Small intestine (tissue), 16 donors: ENCODE results near the gene OR10K2. TPM values are rescaled to one million over a fixed set of nuclear protein-coding genes. Genes with fewer than 3 reads are reported as not detected.

ENCODE experiments used
- DNase-seq, 2 donors: peaks; one replicate each; pipeline versions ENCODE4 v3.0.0 to v3.0.0-alpha.2; 2013
- FAIRE-seq: peaks from 2 replicates; lab custom pipeline; 2012; peaks lifted over from hg19 to GRCh38; lab: Jason Lieb, UNC
- H3K27ac ChIP-seq, 3 donors: one replicate each; pipeline ENCODE4 v1.5.1; 2013; ENCODE audit warnings: low read length in 2 of 3, mild to moderate bottlenecking in 2 of 3, control low read depth in 1 of 3, inconsistent platforms in 1 of 3, low read depth in 1 of 3, moderate library complexity in 1 of 3
- H3K27me3 ChIP-seq, 3 donors: one replicate each; pipeline ENCODE4 v1.6.1; 2013; ENCODE audit warnings: low read length in 3 of 3, inconsistent platforms in 1 of 3; ENCODE audit not compliant: control insufficient read depth in 3 of 3, insufficient read depth in 3 of 3
- H3K36me3 ChIP-seq, 3 donors: one replicate each; pipeline ENCODE4 v1.6.1; 2013; ENCODE audit warnings: low read length in 3 of 3, inconsistent platforms in 1 of 3, low read depth in 1 of 3, mild to moderate bottlenecking in 1 of 3, moderate library complexity in 1 of 3; ENCODE audit not compliant: control insufficient read depth in 3 of 3, insufficient read depth in 2 of 3
- H3K4me1 ChIP-seq, 3 donors: one replicate each; pipeline ENCODE4 v1.6.1; 2013; ENCODE audit warnings: low read length in 2 of 3, inconsistent platforms in 1 of 3, low read depth in 1 of 3, mild to moderate bottlenecking in 1 of 3, moderate library complexity in 1 of 3; ENCODE audit not compliant: control insufficient read depth in 3 of 3, insufficient read depth in 2 of 3
- H3K4me3 ChIP-seq, 3 donors: one replicate each; pipeline ENCODE4 v1.5.1; 2013; ENCODE audit warnings: low read length in 3 of 3, control low read depth in 1 of 3, inconsistent platforms in 1 of 3, low read depth in 1 of 3, mild to moderate bottlenecking in 1 of 3, moderate library complexity in 1 of 3
- H3K9me3 ChIP-seq, 2 donors: one replicate each; pipeline ENCODE4 v1.6.1; 2013; ENCODE audit warnings: low read depth in 1 of 2, low read length in 1 of 2; ENCODE audit not compliant: control insufficient read depth in 2 of 2, insufficient read depth in 1 of 2
- WGBS, 3 donors: extraction: QIAGEN DNeasy Blood & Tissue Kit; methylation state at CpG; one replicate each; pipeline ENCODE4 v1.1.7; 2013; 5-methylcytosine and 5-hydroxymethylcytosine counted together
- long read RNA-seq, 10 donors: transcript quantifications; one replicate each; lab custom pipeline, GENCODE V29; 2026
- polyA plus RNA-seq, 4 donors: library from polyadenylated mRNA; stranded (reverse) in 3 of 4; unstranded in 1 of 4; fragments of 200-250 nt in 3 of 4; fragments of 120-200 nt in 1 of 4; gene quantifications; one replicate each; pipeline versions ENCODE4 v1.2.1 to v1.2.3, GENCODE V29; 2013
- donor health status: healthy with polysubstance abuse.
- donor health status: control.
- donor health status: control.
- donor health status: Bipolar disorder and iron deficiency.
- donor health status: healthy.

Gene OR10K2, protein sequence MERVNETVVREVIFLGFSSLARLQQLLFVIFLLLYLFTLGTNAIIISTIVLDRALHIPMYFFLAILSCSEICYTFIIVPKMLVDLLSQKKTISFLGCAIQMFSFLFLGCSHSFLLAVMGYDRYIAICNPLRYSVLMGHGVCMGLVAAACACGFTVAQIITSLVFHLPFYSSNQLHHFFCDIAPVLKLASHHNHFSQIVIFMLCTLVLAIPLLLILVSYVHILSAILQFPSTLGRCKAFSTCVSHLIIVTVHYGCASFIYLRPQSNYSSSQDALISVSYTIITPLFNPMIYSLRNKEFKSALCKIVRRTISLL
- not detected for polyA plus RNA-seq
- long read RNA-seq, donor 1, result 0 reads
- long read RNA-seq, donor 2, result 0 reads
- long read RNA-seq, donor 3, result 0 reads
- long read RNA-seq, donor 4, result 0 reads
- long read RNA-seq, donor 5, result 0 reads
- long read RNA-seq, donor 6, result 0 reads
- long read RNA-seq, donor 7, result 0 reads
- long read RNA-seq, donor 8, result 0 reads
- long read RNA-seq, donor 9, result 0 reads
- long read RNA-seq, donor 10, result 0 reads

DNA sequence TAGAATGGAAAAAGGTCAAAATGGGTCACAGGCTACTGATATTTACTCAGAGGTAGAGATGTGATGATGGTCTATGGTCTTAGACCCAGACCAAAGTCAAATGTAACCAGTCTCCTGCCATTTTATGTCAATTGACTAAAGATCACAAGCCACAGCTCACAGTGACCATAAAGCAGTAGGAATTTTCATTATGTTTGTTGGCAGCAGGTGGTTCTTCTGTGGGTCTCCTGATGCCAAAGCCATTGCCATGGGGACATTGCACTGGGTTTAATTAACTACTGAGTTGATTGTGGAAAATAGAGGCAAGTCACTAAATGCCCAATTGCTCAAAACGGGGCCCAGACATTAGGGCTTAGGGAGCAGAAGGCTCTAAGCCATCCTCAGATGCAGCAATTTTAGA lies at the start of gene OR10K2:
OR10K2 (minus strand) TSS at position 101 of the 400 bp plus-strand sequence. CDS start 5,371 bp downstream, outside the sequence.
- H3K27ac ChIP-seq, result no peak within 1 kb of the TSS
- no peak for DNase-seq
- no peaks in the 10 kb centered on the region for H3K9me3 ChIP-seq
- H3K27me3 ChIP-seq, result no peaks in the 10 kb centered on the region
- no peaks in the 10 kb centered on the region for H3K4me1 ChIP-seq
- FAIRE-seq, result no peak
- H3K36me3 ChIP-seq, result no peaks in the 10 kb centered on the region
- WGBS, 3 donors, result 76 to 92% (median 84%) methylated on average over 1 of the region's 1 CpG
- no peak within 1 kb of the TSS for H3K4me3 ChIP-seq

DNA sequence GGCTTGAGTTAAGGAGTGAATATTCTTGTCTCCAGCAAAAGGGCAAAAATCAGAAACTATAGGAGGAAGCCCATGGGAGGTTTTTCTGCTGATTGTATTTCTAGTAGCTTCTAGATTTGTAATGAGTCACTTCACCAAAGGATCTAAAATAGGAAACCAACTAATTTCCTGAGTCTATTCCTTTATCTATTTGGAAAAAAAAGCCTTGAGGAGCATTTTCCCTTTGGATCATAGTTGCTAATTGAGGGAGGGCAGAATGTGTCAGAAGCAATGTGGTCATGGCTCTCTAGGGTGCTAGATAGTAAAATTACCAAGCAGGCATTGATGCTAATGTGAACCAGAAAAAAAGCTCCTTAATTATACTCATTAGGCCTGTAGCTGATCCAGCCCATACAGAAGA lies 45.9 kb upstream of the OR10K2 start, which contains the start of gene OR10R2:
OR10R2 (plus strand) TSS at position 301 of the 400 bp plus-strand sequence. CDS start 106 bp downstream, outside the sequence.
- Histone ChIP-seq H3K27me3 (no peaks in the 10 kb centered on the region), H3K4me3 (no peak within 1 kb of the TSS), H3K4me1 (no peaks in the 10 kb centered on the region), H3K36me3 (no peaks in the 10 kb centered on the region), H3K27ac (no peak within 1 kb of the TSS), H3K9me3 (no peaks in the 10 kb centered on the region)
- DNase-seq, result no peak
- FAIRE-seq, result no peak

- no peak within 1 kb of the TSS for H3K4me3 ChIP-seq
- WGBS, 3 donors, result 49 to 68% (median 54%) methylated on average over 2 of the region's 2 CpGs
- no peaks in the 10 kb centered on the region for H3K27me3 ChIP-seq
- no peaks in the 10 kb centered on the region for H3K36me3 ChIP-seq
- H3K4me1 ChIP-seq, result no peaks in the 10 kb centered on the region
- no peaks in the 10 kb centered on the region for H3K9me3 ChIP-seq
- DNase-seq, result no peak
- no peak within 1 kb of the TSS for H3K27ac ChIP-seq
- no peak for FAIRE-seq
These were observed 35.5 kb upstream of the OR10K2 start, which contains the start of gene OR10K1 for GRCh38 chr1:158461534-158461933. Gene OR10K1 (plus strand): TSS chr1:158461834. CDS start chr1:158465562, 3,728 bp downstream.

GRCh38 chr1:158458263-158458662 lies 32.2 kb upstream of the OR10K2 start:
- no peak for FAIRE-seq
- no peak for DNase-seq
- H3K36me3 ChIP-seq, result no peaks in the 10 kb centered on the region
- no peaks in the 10 kb centered on the region for H3K9me3 ChIP-seq
- H3K27ac ChIP-seq, result no peak overlapping the region
- H3K4me3 ChIP-seq, result no peak overlapping the region
- no peaks in the 10 kb centered on the region for H3K27me3 ChIP-seq
- no peaks in the 10 kb centered on the region for H3K4me1 ChIP-seq

DNA sequence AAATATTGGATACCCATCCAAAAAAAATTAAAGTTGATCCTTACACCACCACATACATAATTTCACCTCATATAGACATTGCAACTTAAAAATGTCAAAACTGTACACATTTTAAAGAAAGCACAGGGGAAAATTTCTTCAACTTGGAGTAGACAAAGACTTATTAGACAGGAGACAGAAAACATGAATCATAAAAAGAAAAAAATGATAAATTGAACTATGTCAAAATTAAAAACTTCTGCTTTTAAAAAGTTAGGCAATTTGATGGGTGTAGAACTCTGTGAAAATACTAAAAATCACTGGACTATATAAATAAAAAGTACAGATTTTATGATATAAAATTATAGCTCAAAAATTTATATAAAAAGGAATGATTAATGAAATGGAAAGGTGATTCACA lies 31.2 kb upstream of the OR10K2 start:
- no peak for FAIRE-seq

DNA sequence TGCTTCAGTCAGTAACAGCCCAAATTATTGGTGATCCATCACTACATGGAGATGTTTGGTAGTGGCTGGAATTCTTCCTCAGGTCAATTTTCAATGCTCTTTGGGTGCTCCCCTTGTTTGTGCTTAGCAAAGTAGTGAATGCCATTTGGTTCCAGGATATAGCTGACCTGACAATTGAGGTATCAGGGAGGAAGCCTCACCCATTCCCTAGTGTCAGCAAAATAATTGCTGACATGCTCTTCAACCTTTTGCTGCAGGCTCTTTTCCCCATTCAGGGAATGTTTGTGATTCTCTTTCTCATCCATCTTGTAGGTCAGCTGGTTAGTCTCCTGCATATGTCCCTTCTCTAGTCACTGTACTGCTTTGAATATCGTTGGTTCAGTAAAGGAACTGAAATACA lies 28.5 kb upstream of the OR10K2 start:
- Histone ChIP-seq H3K27ac (no peak overlapping the region), H3K36me3 (no peaks in the 10 kb centered on the region), H3K27me3 (no peaks in the 10 kb centered on the region), H3K4me1 (no peaks in the 10 kb centered on the region), H3K4me3 (no peak overlapping the region), H3K9me3 (no peaks in the 10 kb centered on the region)
- WGBS, 3 donors, result 82 to 95% (median 90%) methylated on average over 1 of the region's 1 CpG
- DNase-seq, result no peak
- no peak for FAIRE-seq

More for the DNA sequence above, 31.2 kb upstream of the OR10K2 start:
- Histone ChIP-seq H3K27me3 (no peaks in the 10 kb centered on the region), H3K4me3 (no peak overlapping the region), H3K27ac (no peak overlapping the region), H3K9me3 (no peaks in the 10 kb centered on the region), H3K36me3 (no peaks in the 10 kb centered on the region), H3K4me1 (no peaks in the 10 kb centered on the region)
- DNase-seq, result no peak

- Histone ChIP-seq H3K27ac (no peak overlapping the region), H3K4me3 (no peak overlapping the region), H3K9me3 (no peaks in the 10 kb centered on the region), H3K27me3 (peaks cover 0 to 3% (median 0%) of the 10 kb centered on the region in 3 donors), H3K36me3 (no peaks in the 10 kb centered on the region), H3K4me1 (no peaks in the 10 kb centered on the region)
- FAIRE-seq, result no peak
- WGBS, 3 donors, result 76 to 81% (median 78%) methylated on average over 4 of the region's 4 CpGs
- no peak for DNase-seq
These were observed 19.3 kb upstream of the OR10K2 start for GRCh38 chr1:158445376-158445775.

DNA sequence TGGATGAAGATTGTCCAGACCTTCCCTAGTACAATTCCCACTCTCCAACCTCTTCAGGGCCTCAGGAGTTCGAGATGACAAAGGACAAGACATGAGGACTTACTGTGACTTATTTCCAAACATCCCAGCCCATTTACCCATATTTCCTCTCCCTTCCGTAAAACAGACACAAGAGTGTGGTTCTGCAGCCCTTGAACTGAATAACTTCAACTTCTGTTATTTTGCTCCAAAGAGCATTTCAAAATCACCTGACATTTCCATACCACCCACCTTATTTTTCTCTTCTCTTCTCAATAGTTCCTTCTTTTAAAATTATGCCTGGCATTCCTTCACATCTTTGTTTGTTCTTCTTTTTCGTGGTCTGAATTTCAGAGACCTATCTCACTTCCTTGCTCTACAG lies 8.7 kb upstream of the OR10K2 start:
- H3K4me1 ChIP-seq, result no peaks in the 10 kb centered on the region
- no peak for DNase-seq
- WGBS, 3 donors, result 48 to 52% (median 49%) methylated on average over 3 of the region's 3 CpGs
- no peaks in the 10 kb centered on the region for H3K36me3 ChIP-seq
- no peak overlapping the region for H3K27ac ChIP-seq
- no peak overlapping the region for H3K4me3 ChIP-seq
- FAIRE-seq, result no peak
- no peaks in the 10 kb centered on the region for H3K27me3 ChIP-seq
- peaks cover 0 to 4% of the 10 kb centered on the region in 2 donors for H3K9me3 ChIP-seq
